HG03457 (cell line): ENCODE results near the gene SCPEP1.
A peak's percentile ranks its signal among the peaks of the same experiment; 100 is the strongest.

Experiments
- ATAC-seq: cut with Tn5 transposase; IDR thresholded peaks from one replicate; pipeline ENCODE4 v1.9.1; 2021; ENCODE audit warnings: moderate number of reproducible peaks; ENCODE audit not compliant: unreplicated experiment

Gene SCPEP1

DNA sequence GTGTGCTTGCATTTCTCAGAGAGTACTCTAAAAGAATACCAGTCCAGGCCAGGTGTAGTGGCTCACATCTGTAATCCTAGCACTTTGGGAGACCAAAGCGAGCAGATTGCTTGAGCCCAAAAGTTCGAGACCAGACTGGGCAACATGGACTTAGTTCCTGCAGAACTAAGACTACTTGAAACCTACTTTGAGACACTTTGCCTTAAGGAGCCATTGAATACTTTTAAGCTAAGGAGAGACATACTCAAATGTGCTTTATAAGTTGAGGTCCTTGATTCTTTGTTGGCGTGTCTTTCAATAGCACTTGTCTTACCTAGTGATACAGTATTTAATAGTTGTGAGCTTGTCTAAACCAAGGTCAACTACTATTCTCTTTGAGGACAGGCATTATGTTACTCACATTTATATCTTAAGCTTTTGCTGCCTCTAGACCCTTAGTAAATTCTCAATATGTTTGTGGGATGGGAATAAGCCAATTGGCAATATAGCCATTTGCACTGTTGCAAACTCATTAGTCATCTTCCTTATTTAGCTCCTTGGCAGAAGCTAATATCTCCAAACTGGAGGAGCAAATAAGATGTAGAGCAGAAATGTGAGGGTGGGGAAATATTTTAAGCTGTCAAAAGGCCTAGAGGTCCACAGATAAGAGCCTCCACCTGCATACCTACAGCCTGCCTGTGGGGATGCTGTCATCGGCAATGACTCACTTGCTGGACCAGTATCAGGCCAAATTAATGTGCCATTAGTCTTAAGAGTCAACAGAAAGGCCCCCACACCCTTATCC is 16.3 kb downstream of the SCPEP1 start:
- ATAC-seq: no peak

DNA sequence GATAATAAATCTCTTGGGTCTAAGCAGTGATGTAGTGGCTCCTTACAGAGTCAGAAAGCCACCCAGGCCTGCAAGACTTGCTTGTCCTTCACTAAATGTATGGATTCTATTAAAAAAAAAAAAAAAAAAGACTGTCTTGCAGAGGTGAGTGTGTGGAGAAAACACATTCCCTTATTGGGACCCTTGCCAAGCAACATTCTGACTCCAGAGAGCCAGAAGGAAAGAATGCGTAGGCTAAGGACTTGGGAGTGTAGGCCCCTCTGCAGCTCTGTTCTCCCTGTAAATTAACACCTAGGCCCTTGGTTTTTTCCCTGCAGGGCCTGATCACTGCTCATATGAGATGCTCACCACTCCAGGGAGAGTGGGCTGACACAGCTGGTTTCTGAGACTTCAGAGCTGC is 17.8 kb downstream of the SCPEP1 start:
- no peak for ATAC-seq

GRCh38 chr17:56997313-56997712 is 19.4 kb downstream of the SCPEP1 start:
- ATAC-seq: no peak

DNA sequence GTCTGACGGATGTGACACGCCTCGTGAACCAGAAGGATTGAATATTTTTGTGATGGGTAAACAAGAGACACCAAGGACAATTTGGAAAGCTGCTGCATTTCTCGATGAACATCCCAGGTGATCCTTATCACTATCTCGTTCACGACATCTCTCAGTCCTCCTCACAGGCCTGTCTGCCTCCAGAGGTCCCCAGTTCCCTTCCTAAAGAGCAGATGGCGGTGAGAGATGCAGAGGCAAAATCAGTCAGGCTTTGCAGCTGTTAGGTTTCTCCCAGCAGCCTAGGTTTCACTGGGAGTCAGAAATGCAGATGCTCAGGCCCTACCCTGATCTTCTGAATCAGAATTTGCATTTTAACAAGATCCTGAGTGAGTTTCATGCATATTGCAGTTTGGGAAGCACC is 23.6 kb downstream of the SCPEP1 start:
- ATAC-seq: no peak

DNA sequence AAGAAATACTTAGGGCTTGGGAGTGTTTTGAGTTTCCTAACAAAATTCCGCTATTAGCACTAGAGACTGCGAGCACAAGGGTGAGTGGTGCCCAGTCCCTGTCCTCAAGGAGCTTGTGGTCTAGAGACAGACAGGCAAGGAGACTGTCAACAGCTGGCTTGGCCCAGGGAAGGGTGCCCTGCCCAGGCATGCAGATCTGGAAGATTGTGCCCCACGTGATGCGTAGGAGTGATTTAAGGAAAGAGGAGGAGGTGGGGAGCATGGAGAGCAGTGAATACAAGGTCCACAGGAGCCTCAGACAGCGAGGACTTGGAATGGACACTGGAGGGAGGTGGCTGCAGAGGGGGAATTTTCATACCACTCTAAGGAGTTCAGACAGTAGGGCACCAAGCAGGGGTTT is 25.0 kb downstream of the SCPEP1 start:
- no peak for ATAC-seq

GRCh38 chr17:57004944-57005579 is 27.1 kb downstream of the SCPEP1 start:
- peak; percentile 73 for ATAC-seq

DNA sequence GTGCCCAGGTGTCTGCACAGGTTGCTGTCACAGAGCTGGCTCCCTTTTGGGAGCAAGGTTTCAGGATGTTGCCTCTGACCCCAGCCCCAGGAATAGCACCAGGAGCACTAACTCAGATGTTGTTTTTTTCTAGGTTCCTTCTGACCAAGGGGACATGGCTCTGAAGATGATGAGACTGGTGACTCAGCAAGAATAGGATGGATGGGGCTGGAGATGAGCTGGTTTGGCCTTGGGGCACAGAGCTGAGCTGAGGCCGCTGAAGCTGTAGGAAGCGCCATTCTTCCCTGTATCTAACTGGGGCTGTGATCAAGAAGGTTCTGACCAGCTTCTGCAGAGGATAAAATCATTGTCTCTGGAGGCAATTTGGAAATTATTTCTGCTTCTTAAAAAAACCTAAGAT is 28.1 kb downstream of the SCPEP1 start:
- no peak for ATAC-seq

DNA sequence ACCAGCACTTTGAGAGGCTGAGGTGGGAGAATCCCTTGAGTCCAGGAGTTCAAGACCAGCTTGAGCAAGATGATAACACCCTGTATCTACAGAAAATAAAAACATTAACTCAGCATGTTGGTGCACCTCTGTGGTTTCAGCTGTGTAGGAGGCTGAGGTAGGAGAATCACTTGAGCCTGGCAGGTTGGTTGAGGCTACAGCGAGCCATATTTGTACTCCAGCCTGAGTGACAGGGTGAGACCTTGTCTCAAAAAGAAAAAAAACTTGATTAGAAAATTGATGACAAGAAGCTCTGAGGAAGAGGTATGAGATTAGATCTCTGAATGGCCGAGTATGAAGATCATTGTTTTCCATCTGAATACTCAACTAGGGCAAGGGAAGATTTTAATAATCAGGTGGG is 31.0 kb downstream of the SCPEP1 start:
- ATAC-seq: no peak

GRCh38 chr17:57009737-57010445 is 32.0 kb downstream of the SCPEP1 start:
- no peak for ATAC-seq

- no peak for ATAC-seq
These were observed 32.6 kb downstream of the SCPEP1 start for GRCh38 chr17:57010487-57010886.

DNA sequence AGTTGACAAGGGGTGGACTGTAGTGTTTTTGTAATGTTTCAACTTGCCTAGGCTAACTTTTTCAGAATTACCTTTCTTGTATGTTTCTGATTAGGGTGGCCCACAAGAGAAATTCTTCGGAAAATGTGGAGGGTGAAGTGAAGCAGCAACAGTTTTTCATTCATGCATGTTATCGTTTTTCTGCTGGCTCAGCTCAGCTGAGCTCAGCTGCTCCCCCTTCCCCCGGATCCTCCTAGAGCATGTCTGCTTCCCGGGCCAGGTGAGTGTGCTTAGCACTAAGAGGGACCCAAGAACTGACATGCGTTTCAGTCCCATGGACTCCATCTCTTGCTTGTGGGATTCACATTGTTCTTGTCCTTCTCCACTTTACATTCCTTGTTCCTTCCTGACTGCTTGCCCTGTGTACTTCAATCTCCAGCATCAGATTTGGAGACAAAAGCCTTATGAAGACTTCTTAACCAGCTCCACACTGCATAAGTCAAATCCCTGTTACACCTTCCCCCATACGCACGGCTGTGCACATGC is 33.6 kb downstream of the SCPEP1 start:
- no peak for ATAC-seq

DNA sequence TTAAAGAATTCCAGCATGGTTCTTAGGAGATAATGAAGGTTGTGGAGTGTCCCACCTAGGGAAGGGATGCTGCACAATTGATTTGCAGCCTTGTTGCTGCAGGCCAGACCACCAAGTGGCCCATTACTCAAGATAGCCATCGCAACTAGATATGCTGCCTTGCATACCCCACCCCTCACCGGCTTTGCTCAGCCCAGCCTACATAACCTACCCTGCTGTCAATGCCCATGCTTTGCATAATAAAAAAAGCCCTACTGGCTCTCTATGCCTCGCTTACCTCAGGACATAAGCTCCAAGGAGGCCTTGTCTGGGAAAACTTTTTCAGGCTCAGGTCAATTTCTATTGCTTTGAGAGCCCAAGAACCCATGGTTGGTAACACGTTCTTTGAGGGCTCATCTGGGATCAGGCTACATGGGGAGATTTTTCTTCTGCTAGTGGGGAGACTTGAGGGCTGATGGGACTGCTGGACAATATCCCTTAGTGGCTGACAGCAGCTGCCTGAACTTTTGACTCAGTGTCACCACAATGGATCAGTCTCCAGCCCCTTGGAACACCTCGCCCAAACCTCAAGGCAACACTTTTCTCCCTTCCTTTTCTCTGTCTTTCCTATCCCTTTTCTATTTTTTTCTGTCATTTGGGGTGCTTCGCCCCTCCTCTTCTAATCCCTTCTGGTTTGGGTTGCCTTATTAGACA is 38.3 kb downstream of the SCPEP1 start:
- ATAC-seq: no peak

- ATAC-seq: no peak
These were observed 38.8 kb downstream of the SCPEP1 start for GRCh38 chr17:57016764-57017116.

GRCh38 chr17:57017625-57018024 is 39.7 kb downstream of the SCPEP1 start:
- ATAC-seq: no peak

GRCh38 chr17:57020208-57020607 is 42.3 kb downstream of the SCPEP1 start:
- ATAC-seq: no peak

DNA sequence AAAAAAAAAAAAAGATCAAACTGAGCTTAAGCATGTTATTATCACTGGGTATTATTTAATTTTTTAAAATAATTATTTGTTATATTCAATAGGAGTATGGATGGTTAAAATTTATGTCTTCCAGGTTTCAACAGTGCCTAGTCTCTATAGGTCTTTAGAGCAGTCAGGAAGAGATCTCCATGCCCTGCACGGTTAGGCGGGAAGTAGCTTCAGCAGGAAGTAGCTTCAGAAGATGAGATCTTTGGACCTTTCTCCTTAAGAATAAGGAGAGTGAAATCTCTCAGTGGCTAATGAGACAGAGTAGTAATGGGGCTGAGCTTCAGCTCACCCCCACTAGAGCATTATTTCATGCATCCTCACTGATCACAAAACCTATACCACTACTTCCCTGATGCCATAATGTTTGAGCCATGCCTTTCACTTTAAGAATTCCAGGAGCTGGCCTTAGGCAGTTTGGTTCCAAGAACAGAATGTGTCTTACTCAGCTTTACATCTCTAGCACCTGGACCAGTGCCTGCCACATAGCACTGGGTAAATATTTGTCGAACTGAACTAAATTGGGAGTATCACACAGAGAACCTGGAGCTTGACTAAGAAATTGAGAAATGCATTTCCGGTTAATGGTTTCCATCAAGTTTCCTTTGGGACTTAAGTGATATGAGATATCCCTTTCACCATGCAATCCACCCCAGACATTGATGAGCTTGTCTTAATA is 43.5 kb downstream of the SCPEP1 start:
- no peak for ATAC-seq

DNA sequence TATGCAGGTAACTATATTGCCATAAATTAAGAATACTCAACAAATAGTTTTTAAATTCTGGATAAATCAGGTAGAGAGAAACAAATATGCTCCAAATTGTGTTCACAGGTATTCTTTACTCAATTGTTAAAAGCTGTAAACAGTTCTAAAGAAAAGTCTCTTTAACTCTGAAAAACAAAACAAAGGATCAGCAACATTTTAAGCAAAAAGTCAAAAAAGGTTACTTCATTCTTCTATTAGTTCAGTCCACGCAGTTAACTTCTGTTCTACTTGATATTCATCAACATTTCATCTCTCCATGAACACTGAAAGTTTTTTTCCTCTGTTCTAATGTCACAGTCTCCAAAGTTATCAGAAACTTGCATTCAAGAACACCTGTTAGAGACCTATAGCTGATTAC is 47.9 kb downstream of the SCPEP1 start:
- no peak for ATAC-seq

DNA sequence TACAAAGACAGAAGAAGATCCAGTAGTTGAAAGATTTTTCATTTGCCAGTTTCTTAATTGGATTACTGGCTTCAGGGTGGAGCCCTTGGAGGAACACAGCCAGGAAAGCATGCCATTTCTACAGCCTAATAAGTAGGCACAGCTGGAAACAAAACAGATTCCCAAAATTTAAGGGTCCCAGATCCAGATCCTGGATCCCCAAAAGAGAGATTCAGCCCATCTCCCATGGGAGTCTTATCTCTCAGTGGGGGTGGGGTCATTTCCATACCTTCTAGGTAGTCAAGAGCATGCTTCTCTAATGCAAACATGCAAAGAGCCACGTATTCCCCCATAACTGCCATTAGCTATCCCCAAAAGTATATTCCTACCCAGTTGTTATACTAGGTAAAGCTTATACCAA is 49.9 kb downstream of the SCPEP1 start:
- no peak for ATAC-seq

- ATAC-seq: no peak
These were observed 54.4 kb downstream of the SCPEP1 start for GRCh38 chr17:57032343-57032742.

DNA sequence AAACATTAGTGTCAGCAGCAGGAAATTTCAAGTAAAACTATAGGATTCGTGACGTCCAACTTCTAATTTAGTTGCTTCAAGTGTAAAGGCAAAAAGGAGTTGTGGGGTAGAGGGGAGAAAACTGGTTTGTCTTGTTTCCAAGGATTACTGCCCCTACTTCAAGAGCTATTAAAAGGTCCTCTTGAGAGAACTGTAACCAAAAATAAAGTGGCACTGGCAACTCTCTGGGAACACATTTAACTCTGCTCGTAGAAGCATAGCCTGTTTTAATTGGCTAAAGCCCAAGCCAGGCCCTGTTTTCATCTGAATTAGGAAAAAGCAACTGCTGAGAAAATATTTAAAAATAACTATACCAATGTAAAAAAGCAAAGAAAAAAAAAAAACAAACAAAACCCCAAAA is 55.4 kb downstream of the SCPEP1 start:
- no peak for ATAC-seq
